GM10266 (cell line): ENCODE measurements around the gene GRID1.

Experiments
- DNase-seq: peaks from one replicate; pipeline ENCODE4 v3.0.0; 2012; ENCODE audit errors: extremely low spot score
- TF ChIP-seq, protein P1 (sequence below): IDR thresholded peaks from 2 replicates; pipeline ENCODE4 v1.5.1; 2012; ENCODE audit warnings: mild to moderate bottlenecking, low read depth; ENCODE audit not compliant: control insufficient read depth, insufficient read depth; ENCODE audit errors: missing control alignments

The GRID1 gene

GRCh38 chr10:86283466-86284287, 82.9 kb downstream of the GRID1 start:
- TF ChIP-seq, protein P1, sequence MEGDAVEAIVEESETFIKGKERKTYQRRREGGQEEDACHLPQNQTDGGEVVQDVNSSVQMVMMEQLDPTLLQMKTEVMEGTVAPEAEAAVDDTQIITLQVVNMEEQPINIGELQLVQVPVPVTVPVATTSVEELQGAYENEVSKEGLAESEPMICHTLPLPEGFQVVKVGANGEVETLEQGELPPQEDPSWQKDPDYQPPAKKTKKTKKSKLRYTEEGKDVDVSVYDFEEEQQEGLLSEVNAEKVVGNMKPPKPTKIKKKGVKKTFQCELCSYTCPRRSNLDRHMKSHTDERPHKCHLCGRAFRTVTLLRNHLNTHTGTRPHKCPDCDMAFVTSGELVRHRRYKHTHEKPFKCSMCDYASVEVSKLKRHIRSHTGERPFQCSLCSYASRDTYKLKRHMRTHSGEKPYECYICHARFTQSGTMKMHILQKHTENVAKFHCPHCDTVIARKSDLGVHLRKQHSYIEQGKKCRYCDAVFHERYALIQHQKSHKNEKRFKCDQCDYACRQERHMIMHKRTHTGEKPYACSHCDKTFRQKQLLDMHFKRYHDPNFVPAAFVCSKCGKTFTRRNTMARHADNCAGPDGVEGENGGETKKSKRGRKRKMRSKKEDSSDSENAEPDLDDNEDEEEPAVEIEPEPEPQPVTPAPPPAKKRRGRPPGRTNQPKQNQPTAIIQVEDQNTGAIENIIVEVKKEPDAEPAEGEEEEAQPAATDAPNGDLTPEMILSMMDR, result no peak

DNA sequence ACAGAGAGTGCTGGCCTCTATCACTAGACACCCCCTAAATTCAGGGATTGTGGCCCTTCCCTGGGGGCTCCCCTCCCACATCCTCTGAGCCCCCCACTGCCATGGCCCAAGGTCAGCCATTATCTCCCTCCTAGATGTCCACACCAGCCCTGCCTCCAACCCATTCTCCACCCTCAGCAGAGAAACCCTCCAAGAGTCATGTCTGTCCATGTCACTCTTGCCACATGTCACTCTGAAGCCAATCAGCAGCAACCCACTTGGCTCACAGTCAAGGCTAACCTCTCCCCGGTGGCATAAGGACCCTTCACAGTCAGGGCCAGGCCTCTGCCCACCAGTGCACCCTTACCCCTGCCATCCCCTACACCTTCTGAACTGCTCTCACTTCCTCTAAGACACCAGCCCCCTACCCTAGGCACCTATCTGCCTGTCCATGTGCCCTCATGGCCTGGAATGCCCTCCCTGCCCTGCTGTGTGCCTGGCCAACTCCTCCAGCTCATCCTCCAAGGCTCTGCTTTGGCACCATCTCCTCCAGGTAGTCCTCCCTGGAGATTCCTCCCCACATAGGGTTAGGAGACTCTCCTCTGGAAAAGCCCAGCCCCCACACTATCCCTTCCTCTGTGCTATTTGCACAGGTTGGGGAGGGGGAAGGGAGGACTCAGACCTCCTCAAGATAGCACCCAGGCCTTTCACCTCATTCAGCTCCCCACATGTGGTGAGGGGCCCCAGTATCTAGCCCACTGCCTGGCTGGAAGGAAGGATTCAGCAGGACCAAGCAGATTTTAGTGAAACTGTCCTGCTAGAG, 83.7 kb downstream of the GRID1 start:
- TF ChIP-seq, protein P1, result no peak
- DNase-seq, result no peak

More at GRCh38 chr10:86283466-86284287, 82.9 kb downstream of the GRID1 start:
- DNase-seq, result no peak

GRCh38 chr10:86281396-86281795, 85.2 kb downstream of the GRID1 start:
- no peak for DNase-seq
- TF ChIP-seq, protein P1, result no peak

GRCh38 chr10:86269332-86269731, 97.3 kb downstream of the GRID1 start:
- TF ChIP-seq, protein P1, result no peak
- no peak for DNase-seq

GRCh38 chr10:86267286-86268195, 99.1 kb downstream of the GRID1 start:
- no peak for DNase-seq
- TF ChIP-seq, protein P1, result no peak

- DNase-seq, result no peak
Observed at GRCh38 chr10:86266446-86267242, 100.0 kb downstream of the GRID1 start.

More at GRCh38 chr10:86266446-86267242, 100.0 kb downstream of the GRID1 start:
- TF ChIP-seq, protein P1, result no peak
